HEK293T (cell line): ENCODE data around the gene ZNF398.

Experiments used
- CTCF ChIA-PET: fragments of 350-600 bp; formaldehyde crosslinking; extraction: SDS; loops from one replicate; lab custom pipeline; 2021; ENCODE audit warnings: antibody characterized with exemption, inconsistent platforms; lab: Yijun Ruan, JAX
- POLR2A ChIA-PET: fragments of 350-600 bp; formaldehyde crosslinking; extraction: SDS; loops from one replicate; lab custom pipeline; 2020; ENCODE audit warnings: antibody characterized with exemption, inconsistent platforms; lab: Yijun Ruan, JAX
- DNase-seq: peaks from one replicate; pipeline ENCODE4 v3.0.0; 2012; ENCODE audit warnings: mixed read lengths; ENCODE audit errors: extremely low spot score
- ARNT ChIP-seq: fragments of 450-650 bp; IDR thresholded peaks from 2 replicates; pipeline ENCODE4 v1.6.1; 2017; ENCODE audit warnings: mild to moderate bottlenecking
- BHLHE40 ChIP-seq: fragments of 450-650 bp; IDR thresholded peaks from 2 replicates; pipeline ENCODE4 v1.6.1; 2016; ENCODE audit warnings: mild to moderate bottlenecking, moderate library complexity, borderline replicate concordance
- CTBP1 ChIP-seq: fragments of 450-650 bp; IDR thresholded peaks from 2 replicates; pipeline ENCODE4 v1.6.1; 2016; ENCODE audit warnings: borderline replicate concordance
- ELF4 ChIP-seq: fragments of 450-650 bp; IDR thresholded peaks from 2 replicates; pipeline ENCODE4 v1.6.1; 2017; ENCODE audit warnings: antibody characterized with exemption
- FOXA1 ChIP-seq: fragments of 450-650 bp; IDR thresholded peaks from 2 replicates; pipeline ENCODE4 v1.6.1; 2016; ENCODE audit warnings: mild to moderate bottlenecking
- FOXK2 ChIP-seq: fragments of 450-650 bp; IDR thresholded peaks from 2 replicates; pipeline ENCODE4 v1.6.1; 2016; ENCODE audit warnings: mild to moderate bottlenecking
- FOXM1 ChIP-seq: fragments of 450-650 bp; IDR thresholded peaks from 2 replicates; pipeline ENCODE4 v1.6.1; 2017; ENCODE audit warnings: mild to moderate bottlenecking, borderline replicate concordance
- HDGF ChIP-seq: fragments of 450-650 bp; IDR thresholded peaks from 2 replicates; pipeline ENCODE4 v1.6.1; 2017; ENCODE audit warnings: antibody characterized with exemption, borderline replicate concordance
- L3MBTL2 ChIP-seq: fragments of 450-650 bp; conservative IDR thresholded peaks from 2 replicates; pipeline ENCODE4 v1.6.1; 2016; ENCODE audit warnings: mild to moderate bottlenecking
- LEF1 ChIP-seq: fragments of 450-650 bp; IDR thresholded peaks from 2 replicates; pipeline ENCODE4 v1.6.1; 2017; ENCODE audit warnings: mild to moderate bottlenecking, borderline replicate concordance
- NFRKB ChIP-seq: fragments of 450-650 bp; IDR thresholded peaks from 2 replicates; pipeline ENCODE4 v1.6.1; 2016; ENCODE audit warnings: mild to moderate bottlenecking, moderate library complexity
- PKNOX1 ChIP-seq: fragments of 450-650 bp; IDR thresholded peaks from 2 replicates; pipeline ENCODE4 v1.6.1; 2016
- SP1 ChIP-seq: fragments of 450-650 bp; IDR thresholded peaks from 2 replicates; pipeline ENCODE4 v1.6.1; 2017
- SUZ12 ChIP-seq: fragments of 450-650 bp; IDR thresholded peaks from 2 replicates; pipeline ENCODE4 v1.6.1; 2016; ENCODE audit warnings: mild to moderate bottlenecking
- TARDBP ChIP-seq: fragments of 450-650 bp; IDR thresholded peaks from 2 replicates; pipeline ENCODE4 v1.6.1; 2016
- ZNF384 ChIP-seq: fragments of 450-650 bp; IDR thresholded peaks from 2 replicates; pipeline ENCODE4 v1.6.1; 2016

ZNF398 gene

GRCh38 chr7:149188637-149189259 lies 41.5 kb downstream of the ZNF398 start:
- TF ChIP-seq BHLHE40 (no peak), SP1 (no peak), L3MBTL2 (no peak), ELF4 (no peak), PKNOX1 (no peak), HDGF (no peak), ARNT (no peak), NFRKB (no peak), CTBP1 (no peak), TARDBP (no peak), FOXK2 (no peak), FOXM1 (no peak), FOXA1 (no peak), ZNF384 (no peak), LEF1 (no peak), SUZ12 (no peak)
- POLR2A ChIA-PET = interaction anchor here (1.0 to 1.1 kb wide), 2 partner anchors 40 to 41 kb away, joined by 5 to 6 read pairs; partner anchors contain the start of gene ZNF398
- no peak for DNase-seq
- CTCF ChIA-PET = interaction anchor here (0.5 to 0.7 kb wide), 2 partner anchors 73 to 218 kb away, joined by 3 read pairs; partner anchors contain the start of gene ZNF783

- CTCF ChIA-PET = no interaction called here
- POLR2A ChIA-PET = no interaction called here
These were observed 44.6 kb downstream of the ZNF398 start for GRCh38 chr7:149191851-149192250.

GRCh38 chr7:149194799-149195179 lies 47.5 kb downstream of the ZNF398 start:
- CTCF ChIA-PET = interaction anchor here (1.0 to 1.6 kb wide), 4 partner anchors 11 to 66 kb away, joined by 3 to 9 read pairs (median 6); partner anchors contain the start of gene ZNF398
- no peak for DNase-seq
- POLR2A ChIA-PET = interaction anchor here (0.9 to 2.4 kb wide), 26 partner anchors 9 to 302 kb away, joined by 3 to 35 read pairs (median 6); partner anchors contain the start of genes ZNF398, ZNF425 and ZNF783
- TF ChIP-seq HDGF (no peak), FOXM1 (no peak), FOXK2 (no peak), NFRKB (no peak), LEF1 (no peak), SUZ12 (no peak), SP1 (no peak), L3MBTL2 (no peak), ARNT (no peak)

More at GRCh38 chr7:149191851-149192250, 44.6 kb downstream of the ZNF398 start:
- TF ChIP-seq BHLHE40 = no peak
- TF ChIP-seq ARNT = no peak
- TF ChIP-seq PKNOX1 = no peak
- TF ChIP-seq HDGF = no peak
- no peak for TF ChIP-seq ELF4
- TF ChIP-seq FOXA1 = no peak
- no peak for TF ChIP-seq SP1
- no peak for TF ChIP-seq ZNF384
- no peak for TF ChIP-seq LEF1
- no peak for TF ChIP-seq NFRKB
- TF ChIP-seq FOXK2 = no peak
- no peak for TF ChIP-seq TARDBP
- TF ChIP-seq SUZ12 = no peak
- TF ChIP-seq L3MBTL2 = no peak
- no peak for DNase-seq

GRCh38 chr7:149195180-149196150 lies 48.2 kb downstream of the ZNF398 start, which contains the start of gene ZNF282:
ZNF282 (plus strand) TSS chr7:149195546; CDS start chr7:149195590, 44 bp downstream.
- peak; percentile 66; the same call in 1 of the 2 replicates for TF ChIP-seq ARNT
- TF ChIP-seq FOXM1 = peak; percentile 83
- peak; percentile 53; the same call in 1 of the 2 replicates for TF ChIP-seq LEF1
- no peak for TF ChIP-seq ELF4
- no peak for TF ChIP-seq NFRKB
- TF ChIP-seq L3MBTL2 = peak; percentile 35; the same call in 1 of the 2 replicates
- CTCF ChIA-PET = interaction anchor here (0.6 to 1.6 kb wide), 7 partner anchors 12 to 71 kb away, joined by 3 to 9 read pairs (median 4); partner anchors contain the start of gene ZNF398
- DNase-seq = peak; percentile 99
- POLR2A ChIA-PET = interaction anchor here (0.9 to 2.4 kb wide), 28 partner anchors 9 to 301 kb away, joined by 3 to 35 read pairs (median 6); partner anchors contain the start of genes ZNF398, ZNF425 and ZNF783

GRCh38 chr7:149196151-149196704 lies 49.0 kb downstream of the ZNF398 start:
- DNase-seq = peak; percentile 38
- CTCF ChIA-PET = interaction anchor here (0.6 to 1.6 kb wide), 4 partner anchors 23 to 70 kb away, joined by 3 to 9 read pairs (median 4); partner anchors contain the start of gene ZNF398
- POLR2A ChIA-PET = interaction anchor here (0.9 to 2.4 kb wide), 15 partner anchors 9 to 300 kb away, joined by 3 to 35 read pairs (median 9); partner anchors contain the start of genes ZNF398 and ZNF425
- TF ChIP-seq TARDBP (no peak), FOXK2 (no peak), PKNOX1 (no peak), NFRKB (no peak), BHLHE40 (no peak), ARNT (no peak), SP1 (no peak), ELF4 (no peak), L3MBTL2 (no peak; the same call in none of the 2 replicates), ZNF384 (no peak), LEF1 (no peak)
